Astrocyte (in vitro differentiated cells and primary cell): ENCODE data around the gene ASMTL. TPM values are rescaled to one million over a fixed set of nuclear protein-coding genes. Genes with fewer than 3 reads are reported as not detected.

ENCODE experiments used
- DNase-seq: peaks from one replicate; pipeline ENCODE4 v3.0.0-alpha.2; 2010; ENCODE audit warnings: low read depth
- FAIRE-seq: peaks from 2 replicates; lab custom pipeline; 2011; peaks lifted over from hg19 to GRCh38; lab: Jason Lieb, UNC
- H2AFZ ChIP-seq: 2 replicates; pipeline ENCODE4 v1.6.0; 2012; ENCODE audit warnings: low read depth, low read length, inconsistent platforms
- H3K27ac ChIP-seq: 2 replicates; pipeline ENCODE4 v1.5.1; 2011; ENCODE audit warnings: low read depth, low read length, inconsistent platforms
- H3K27me3 ChIP-seq: 2 replicates; pipeline ENCODE4 v1.6.0; 2011; ENCODE audit warnings: low read length, inconsistent platforms; ENCODE audit not compliant: insufficient read depth
- H3K36me3 ChIP-seq: 2 replicates; pipeline ENCODE4 v1.5.1; 2011; ENCODE audit warnings: low read length, inconsistent platforms; ENCODE audit not compliant: insufficient read depth
- H3K4me1 ChIP-seq: 2 replicates; pipeline ENCODE4 v1.5.1; 2011; ENCODE audit warnings: low read length, inconsistent platforms; ENCODE audit not compliant: insufficient read depth
- H3K4me2 ChIP-seq: 2 replicates; pipeline ENCODE4 v1.6.0; 2012; ENCODE audit warnings: low read length, inconsistent platforms
- H3K4me3 ChIP-seq: 2 replicates; pipeline ENCODE4 v1.5.1; 2011; ENCODE audit warnings: low read depth, mild to moderate bottlenecking, low read length, inconsistent platforms; ENCODE audit not compliant: insufficient read depth
- H3K79me2 ChIP-seq: 2 replicates; pipeline ENCODE4 v1.6.0; 2012; ENCODE audit warnings: mild to moderate bottlenecking, low read length, inconsistent platforms; ENCODE audit not compliant: insufficient read depth
- H3K9ac ChIP-seq: 2 replicates; pipeline ENCODE4 v1.6.0; 2012; ENCODE audit warnings: mild to moderate bottlenecking, low read length, inconsistent platforms
- H3K9me3 ChIP-seq: 2 replicates; pipeline ENCODE4 v1.5.1; 2012; ENCODE audit warnings: low read depth, mild to moderate bottlenecking, low read length, inconsistent platforms; ENCODE audit not compliant: insufficient read depth
- H4K20me1 ChIP-seq: 2 replicates; pipeline ENCODE4 v1.6.0; 2012; ENCODE audit warnings: low read length, inconsistent platforms; ENCODE audit not compliant: insufficient read depth
- H3K27ac Mint-ChIP-seq: one replicate; pipeline ENCODE4 v1.8.0; 2021; ENCODE audit warnings: mild to moderate bottlenecking, mixed read lengths; ENCODE audit not compliant: unreplicated experiment
- H3K27me3 Mint-ChIP-seq: one replicate; pipeline ENCODE4 v1.8.0; 2021; ENCODE audit warnings: low read depth, mixed read lengths; ENCODE audit not compliant: unreplicated experiment
- H3K36me3 Mint-ChIP-seq: one replicate; pipeline ENCODE4 v1.8.0; 2021; ENCODE audit warnings: low read depth, mixed read lengths; ENCODE audit not compliant: unreplicated experiment
- H3K4me1 Mint-ChIP-seq: one replicate; pipeline ENCODE4 v1.8.0; 2021; ENCODE audit warnings: low read depth, mixed read lengths; ENCODE audit not compliant: unreplicated experiment
- H3K4me3 Mint-ChIP-seq: one replicate; pipeline ENCODE4 v1.8.0; 2021; ENCODE audit warnings: mild to moderate bottlenecking, moderate library complexity, mixed read lengths; ENCODE audit not compliant: unreplicated experiment
- H3K9me3 Mint-ChIP-seq: one replicate; pipeline ENCODE4 v1.8.0; 2021; ENCODE audit warnings: mild to moderate bottlenecking, mixed read lengths; ENCODE audit not compliant: unreplicated experiment
- CTCF ChIP-seq: IDR thresholded peaks from 2 replicates; pipeline ENCODE4 v1.5.1; 2011; ENCODE audit warnings: low read depth, mild to moderate bottlenecking, inconsistent platforms, low read length, moderate library complexity; ENCODE audit not compliant: insufficient read depth
- EZH2 ChIP-seq: IDR thresholded peaks from 2 replicates; pipeline ENCODE4 v1.6.1; 2012; ENCODE audit warnings: mild to moderate bottlenecking, low read length, inconsistent platforms; ENCODE audit not compliant: insufficient read depth
- total RNA-seq: library from RNA; stranded (reverse); gene quantifications from 2 replicates; pipeline ENCODE4 v1.2.1, GENCODE V29; 2021

The ASMTL gene
- total RNA-seq, 1 donor from 2014 or later = 22.1 TPM

- Histone ChIP-seq H3K4me2 (peak overlapping the region; percentile 93), H3K27me3 (no peaks in the 10 kb centered on the region), H2AFZ (no peak overlapping the region), H3K79me2 (peaks cover 81% of the 10 kb centered on the region), H3K9ac (no peak overlapping the region), H3K9me3 (no peaks in the 10 kb centered on the region), H3K36me3 (peaks cover 49% of the 10 kb centered on the region), H4K20me1 (peaks cover 72% of the 10 kb centered on the region), H3K4me3 (no peak overlapping the region), H3K27ac (no peak overlapping the region), H3K4me1 (peaks cover 15% of the 10 kb centered on the region)
- no peak for TF ChIP-seq CTCF
- TF ChIP-seq EZH2 = no peak
- no peaks in the 10 kb centered on the region for H3K27me3 Mint-ChIP-seq
- H3K9me3 Mint-ChIP-seq = no peaks in the 10 kb centered on the region
- no peak for FAIRE-seq
- peaks cover 18% of the 10 kb centered on the region for H3K4me1 Mint-ChIP-seq
- DNase-seq = no peak
- H3K4me3 Mint-ChIP-seq = peak overlapping the region; percentile 95
- H3K27ac Mint-ChIP-seq = no peak overlapping the region
- peaks cover 29% of the 10 kb centered on the region for H3K36me3 Mint-ChIP-seq
These were observed 63.3 kb downstream of the ASMTL start for GRCh38 chrX:1389181-1389992.

GRCh38 chrX:1388651-1389050, 64.1 kb downstream of the ASMTL start:
- Histone ChIP-seq H3K27ac (no peak overlapping the region), H3K4me2 (peak overlapping the region; percentile 19), H3K4me1 (peaks cover 10% of the 10 kb centered on the region), H4K20me1 (peaks cover 77% of the 10 kb centered on the region), H3K4me3 (peak overlapping the region; percentile 10), H3K36me3 (peaks cover 49% of the 10 kb centered on the region), H3K9ac (no peak overlapping the region), H2AFZ (no peak overlapping the region), H3K79me2 (peaks cover 74% of the 10 kb centered on the region), H3K9me3 (no peaks in the 10 kb centered on the region), H3K27me3 (no peaks in the 10 kb centered on the region)
- H3K36me3 Mint-ChIP-seq = peaks cover 29% of the 10 kb centered on the region
- TF ChIP-seq CTCF = no peak
- no peak for TF ChIP-seq EZH2
- H3K27ac Mint-ChIP-seq = no peak overlapping the region
- H3K27me3 Mint-ChIP-seq = no peaks in the 10 kb centered on the region
- peak overlapping the region; percentile 64 for H3K4me3 Mint-ChIP-seq
- peaks cover 16% of the 10 kb centered on the region for H3K4me1 Mint-ChIP-seq
- FAIRE-seq (no peak), DNase-seq (no peak)
- H3K9me3 Mint-ChIP-seq = no peaks in the 10 kb centered on the region

- Histone ChIP-seq H3K27ac (no peak overlapping the region), H3K9me3 (no peaks in the 10 kb centered on the region), H3K27me3 (no peaks in the 10 kb centered on the region), H3K36me3 (peaks cover 52% of the 10 kb centered on the region), H3K4me3 (no peak overlapping the region), H3K4me2 (no peak overlapping the region), H2AFZ (no peak overlapping the region), H3K9ac (no peak overlapping the region), H4K20me1 (peaks cover 88% of the 10 kb centered on the region), H3K4me1 (peaks cover 14% of the 10 kb centered on the region), H3K79me2 (peaks cover 66% of the 10 kb centered on the region)
- Mint-ChIP-seq H3K4me3 (peak overlapping the region; percentile 70), H3K9me3 (no peaks in the 10 kb centered on the region), H3K27ac (no peak overlapping the region), H3K27me3 (no peaks in the 10 kb centered on the region), H3K36me3 (peaks cover 29% of the 10 kb centered on the region), H3K4me1 (peaks cover 19% of the 10 kb centered on the region)
- no peak for DNase-seq
- FAIRE-seq = no peak
- TF ChIP-seq CTCF (no peak), EZH2 (no peak)
These were observed 65.5 kb downstream of the ASMTL start for GRCh38 chrX:1387141-1387776.
